ENCODE measurements around the gene FIZ1. TPM values are rescaled to one million over a fixed set of nuclear protein-coding genes. Genes with fewer than 3 reads are reported as not detected.

Gene FIZ1
- total and polyA plus RNA-seq, 2 experiments from 2014 or later = 5.4 to 10.1 TPM

- TF ChIP-seq POLR2AphosphoS5 (IDR thresholded peaks at IDR 0.05; ENCODE audit: low read depth) (no peak), CREB1 (CRISPR knock-in tag; IDR thresholded peaks at IDR 0.05; ENCODE audit: low read depth) (no peak), ETS1 (IDR thresholded peaks at IDR 0.05) (no peak), EZH2phosphoT487 (IDR thresholded peaks at IDR 0.05; ENCODE audit: unreplicated experiment) (no peak), REST (IDR thresholded peaks at IDR 0.05; ENCODE audit: unreplicated experiment) (no peak), CTCF (conservative IDR thresholded peaks at IDR 0.05; ENCODE audit: low read depth in 2 of 2) (no peak), NANOG (IDR thresholded peaks at IDR 0.05; ENCODE audit: borderline replicate concordance) (no peak), STAT1 (IDR thresholded peaks at IDR 0.05; ENCODE audit: unreplicated experiment) (no peak), ZNF114 (CRISPR knock-in tag; IDR thresholded peaks at IDR 0.05) (no peak), ZNF462 (CRISPR knock-in tag; IDR thresholded peaks at IDR 0.05) (no peak), JUNB (IDR thresholded peaks at IDR 0.05; ENCODE audit: unreplicated experiment) (no peak), EZH2 (IDR thresholded peaks at IDR 0.05; ENCODE audit: low read depth, unreplicated experiment) (no peak), ZNF331 (CRISPR knock-in tag; IDR thresholded peaks at IDR 0.05; ENCODE audit: low read depth) (no peak)
- H3K27me3 ChIP-seq (ENCODE audit: insufficient read depth) = peaks cover 32% of the 10 kb centered on the region
- peak overlapping the region; percentile 51 for H3K4me3 ChIP-seq
- ATAC-seq (peak; percentile 17), DNase-seq (ENCODE audit: low spot score) (peak; percentile 66)
- H4K20me1 ChIP-seq (replicated peaks; ENCODE audit: insufficient read depth) = no peaks in the 10 kb centered on the region
- Mint-ChIP-seq H3K4me1 (peaks cover 26% of the 10 kb centered on the region), H3K27me3 (ENCODE audit: insufficient read depth, low read depth, poor library complexity) (peaks cover 15% of the 10 kb centered on the region), H3K4me3 (no peak overlapping the region), H3K27ac (no peak overlapping the region), H3K9me3 (no peaks in the 10 kb centered on the region; the same call in 1 of the 3 replicates), H3K36me3 (ENCODE audit: low read depth) (peaks cover 38% of the 10 kb centered on the region)
- H3K36me3 ChIP-seq (ENCODE audit: insufficient read depth) = 0 out of 2 replicates have a peak, but pooled peaks cover 3% of the 10 kb centered on the region
- H3K79me2 ChIP-seq (replicated peaks; ENCODE audit: insufficient read depth) = no peaks in the 10 kb centered on the region
- no peak overlapping the region for H3K27ac ChIP-seq (ENCODE audit: low read depth)
- peaks cover 29% of the 10 kb centered on the region for H3F3A ChIP-seq (replicated peaks; ENCODE audit: low read depth)
- no peak overlapping the region for H2AFZ ChIP-seq
- no peaks in the 10 kb centered on the region for H3K9me2 ChIP-seq (ENCODE audit: insufficient read depth)
- H3K4me2 ChIP-seq = peak overlapping the region; percentile 77
- H3K4me1 ChIP-seq (ENCODE audit: insufficient read depth) = peaks cover 11% of the 10 kb centered on the region
These were observed 6.8 kb downstream of the FIZ1 start for GRCh38 chr19:55592391-55593090.
